GM10266 (cell line): ENCODE results near the gene DCD.
A peak's percentile ranks its signal among the peaks of the same experiment; 100 is the strongest.

ENCODE experiments used
- DNase-seq: peaks from one replicate; pipeline ENCODE4 v3.0.0; 2012; ENCODE audit errors: extremely low spot score
- CTCF ChIP-seq: IDR thresholded peaks from 2 replicates; pipeline ENCODE4 v1.5.1; 2012; ENCODE audit warnings: mild to moderate bottlenecking, low read depth; ENCODE audit not compliant: control insufficient read depth, insufficient read depth; ENCODE audit errors: missing control alignments

Gene DCD

DNA sequence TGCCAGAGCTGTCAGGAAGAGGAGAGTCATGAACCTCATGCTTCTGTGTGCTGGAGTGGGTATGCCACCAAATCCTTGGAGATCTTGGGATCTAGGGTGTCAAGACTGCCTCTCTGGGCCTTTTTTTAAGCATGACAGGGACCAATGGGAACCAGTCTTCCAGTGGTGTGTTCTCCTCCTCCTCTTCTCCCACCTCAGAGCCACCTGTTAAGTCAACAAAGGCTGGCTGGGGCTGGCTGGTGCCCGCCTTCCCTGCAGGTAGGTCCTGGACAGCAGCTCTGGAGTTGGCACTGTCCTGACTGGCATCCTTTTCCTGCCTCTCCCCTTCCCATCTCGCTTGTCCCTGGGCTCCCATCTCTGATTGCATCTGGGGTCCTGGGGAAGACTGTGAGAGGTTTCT, at the start of gene DCD:
TSS of gene DCD (minus strand) at position 101 of the 400 bp plus-strand sequence. CDS start at position 39, 62 bp downstream.
- DNase-seq, result no peak
- TF ChIP-seq CTCF, result no peak

GRCh38 chr12:54697851-54698250, 49.7 kb upstream of the DCD start:
- no peak for TF ChIP-seq CTCF

GRCh38 chr12:54692353-54692752, 44.2 kb upstream of the DCD start:
- no peak for DNase-seq
- TF ChIP-seq CTCF, result no peak

More at GRCh38 chr12:54697851-54698250, 49.7 kb upstream of the DCD start:
- DNase-seq, result no peak

GRCh38 chr12:54689984-54690383, 41.8 kb upstream of the DCD start:
- no peak for DNase-seq
- peak; percentile 2 for TF ChIP-seq CTCF

DNA sequence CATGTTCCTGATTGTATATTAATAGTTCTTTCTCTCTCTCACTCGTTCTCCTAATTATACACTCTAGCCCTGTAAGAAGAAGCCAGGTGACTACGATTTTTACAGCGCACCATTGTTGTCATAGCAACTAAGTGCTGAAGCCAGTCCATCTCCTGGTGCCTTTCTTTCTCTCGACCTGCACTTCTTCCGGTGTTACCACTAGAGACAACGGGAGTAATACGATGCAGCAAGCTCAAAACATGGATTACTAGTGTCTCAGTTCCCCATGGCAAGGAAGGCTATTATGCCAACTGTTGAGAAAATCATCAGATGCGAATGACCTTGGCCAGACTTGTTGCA, 40.8 kb upstream of the DCD start:
- TF ChIP-seq CTCF, result no peak
- DNase-seq, result no peak

DNA sequence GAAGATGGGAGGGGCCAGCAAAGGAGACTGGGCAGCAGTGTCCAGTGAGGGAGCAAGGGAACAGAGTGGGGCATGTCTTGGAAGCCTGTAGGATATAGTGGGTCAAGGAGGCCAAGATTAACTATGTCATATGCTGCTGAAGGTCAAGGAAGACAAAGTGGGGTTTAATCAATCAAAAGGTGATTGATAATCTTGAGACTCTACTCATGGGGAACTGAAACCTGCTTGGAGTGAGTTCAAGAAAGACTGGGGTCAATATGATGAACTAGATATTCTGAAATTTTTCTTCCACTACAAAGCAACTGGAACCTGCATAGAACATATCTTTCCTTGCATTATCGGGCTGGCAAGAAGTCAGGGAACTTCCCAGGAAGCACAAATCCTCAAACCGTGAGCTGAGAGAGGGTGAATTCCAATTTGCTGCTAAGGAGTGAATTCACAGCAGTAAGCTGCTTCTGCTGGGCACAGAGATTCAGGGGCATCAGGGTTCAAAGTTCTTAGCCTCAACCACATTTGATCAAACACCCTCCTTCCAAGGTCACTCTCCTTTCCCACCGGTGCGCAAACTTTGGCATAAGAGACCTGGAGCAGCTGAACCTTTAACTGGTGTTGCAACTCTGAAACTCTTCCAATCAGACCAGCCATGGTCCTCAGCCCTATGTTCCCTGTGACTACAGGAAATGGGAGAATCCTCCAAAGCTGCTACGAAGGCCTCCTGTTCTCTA, 40.3 kb upstream of the DCD start:
- no peak for TF ChIP-seq CTCF
- no peak for DNase-seq

DNA sequence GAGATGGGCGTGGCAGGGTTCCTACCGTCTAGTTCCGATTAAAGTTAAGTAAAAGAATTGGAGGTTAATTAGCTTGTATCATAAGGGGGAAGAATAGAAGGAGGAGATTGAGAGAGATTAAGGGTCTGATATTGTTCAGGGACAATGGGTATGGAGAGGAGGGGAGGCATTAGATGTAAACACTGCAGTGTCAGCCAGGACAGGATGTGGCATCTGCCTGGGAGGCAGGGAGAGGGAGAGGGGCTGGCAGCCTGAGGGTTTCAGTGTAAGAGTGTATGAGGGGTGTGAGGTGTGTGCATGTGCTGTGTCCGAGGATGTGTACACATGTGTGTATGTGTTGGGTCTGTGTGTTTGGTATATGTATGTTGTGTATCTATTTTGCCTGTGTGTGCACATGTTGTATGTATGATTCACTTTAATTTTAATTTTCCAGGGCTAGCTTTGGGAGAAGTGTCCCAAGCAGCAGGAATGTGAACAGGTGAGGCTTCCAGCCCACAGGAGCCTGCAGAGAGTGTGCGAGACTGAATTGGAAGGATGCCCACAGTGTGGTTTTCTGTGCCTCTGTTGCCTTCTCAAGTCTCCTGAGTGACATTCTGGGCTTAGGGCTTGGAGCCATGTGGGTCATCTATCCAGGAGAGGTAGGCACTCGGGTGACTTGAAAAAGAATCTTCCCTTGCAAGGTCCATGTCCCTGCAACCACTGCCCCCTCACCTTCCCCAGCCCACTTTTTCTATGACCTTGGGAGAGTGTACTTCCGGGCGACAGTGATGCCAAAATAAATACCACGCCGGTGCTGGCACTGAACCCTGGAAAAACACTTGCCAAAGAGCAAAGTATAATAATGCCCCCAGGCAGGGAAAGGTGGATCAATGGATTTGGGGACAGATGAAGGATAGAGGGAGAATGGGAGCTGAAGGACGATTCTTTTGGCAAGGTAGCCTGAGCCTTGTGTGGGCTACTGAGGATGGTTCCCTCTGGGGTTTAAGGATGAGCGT, 36.8 kb upstream of the DCD start:
- no peak for DNase-seq
- no peak for TF ChIP-seq CTCF
